ENCODE results near the gene GJB6. TPM values are rescaled to one million over a fixed set of nuclear protein-coding genes. Genes with fewer than 3 reads are reported as not detected.

Gene GJB6
- total and polyA plus RNA-seq, 2 of the 4 experiments (the other 2 are of a cell fraction): not detected

DNA sequence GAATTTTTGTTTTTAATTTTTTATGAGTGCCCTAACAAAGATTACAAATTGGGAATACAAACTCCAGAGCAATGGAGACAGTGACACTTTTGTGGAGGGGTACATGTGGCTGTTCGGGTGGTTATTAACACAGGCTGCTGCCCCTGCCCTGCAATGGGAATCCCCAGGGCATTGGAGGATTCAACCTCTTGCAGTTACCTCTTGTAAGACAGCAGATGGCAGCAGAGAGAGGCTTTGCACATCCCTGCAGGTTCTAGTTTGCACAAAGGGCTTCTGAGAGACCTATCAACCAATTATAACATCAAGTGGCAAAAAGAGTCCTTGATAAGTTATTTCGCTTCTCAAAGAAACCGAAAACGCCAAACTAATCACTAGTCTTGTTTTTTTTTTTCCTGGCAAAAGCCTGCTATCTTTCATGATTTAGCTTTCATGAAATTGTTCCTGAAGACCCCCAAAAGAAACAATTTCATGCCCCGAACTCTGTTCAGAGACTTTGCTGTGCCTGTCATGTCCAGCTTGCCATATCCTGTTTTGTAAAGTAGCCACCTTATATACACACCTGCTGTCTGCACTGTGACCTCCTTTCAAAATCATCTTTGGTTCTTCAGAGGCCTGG is 49.8 kb downstream of the GJB6 start (continued):
- TF ChIP-seq RFX5 (IDR thresholded peaks at IDR 0.05; ENCODE audit: low read depth, low read length): no peak

DNA sequence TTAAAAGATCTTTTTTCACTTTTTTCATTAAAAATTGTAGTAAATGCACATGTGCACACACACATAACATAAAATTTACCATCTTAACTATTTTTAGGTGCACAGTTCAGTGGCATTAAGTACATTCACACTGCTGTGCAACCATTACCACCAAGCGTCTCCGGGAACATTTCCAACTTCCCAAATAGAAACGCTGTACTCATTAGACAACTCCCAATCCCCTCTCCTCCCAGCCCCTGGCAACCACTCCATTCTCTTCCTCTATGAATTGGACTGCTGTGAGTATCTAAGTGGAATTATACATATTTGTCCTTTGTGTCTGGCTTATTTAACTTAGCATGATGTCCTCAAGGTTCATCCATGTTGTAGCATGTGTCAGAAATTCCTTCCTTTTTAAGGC is 50.9 kb downstream of the GJB6 start:
- no peaks in the 10 kb centered on the region for H3K36me3 ChIP-seq (ENCODE audit: control insufficient read depth, insufficient read depth, low read length)
- no peak overlapping the region for H2BK20ac ChIP-seq (ENCODE audit: low read depth, low read length)
- H2BK120ac ChIP-seq (ENCODE audit: low read depth, low read length): no peak overlapping the region
- H2BK15ac ChIP-seq (ENCODE audit: low read depth, low read length): no peak overlapping the region
- no peak overlapping the region for H3K27ac ChIP-seq (ENCODE audit: insufficient read depth, low read length)
- no peak overlapping the region for H4K91ac ChIP-seq (ENCODE audit: insufficient read depth, low read depth, low read length)
- no peak overlapping the region for H2AK5ac ChIP-seq (ENCODE audit: low read depth, low read length)
- no peak overlapping the region for H2AK9ac ChIP-seq (replicated peaks; ENCODE audit: low read depth, low read length, poor library complexity)
- BruUV-seq (replicated peaks): no TSS peak
- H4K5ac ChIP-seq (ENCODE audit: low read depth, low read length): no peak overlapping the region
- H2AFZ ChIP-seq (replicated peaks; ENCODE audit: low read length, poor library complexity): no peak overlapping the region
- in situ Hi-C loops (cut with MboI; ENCODE audit: low sequenced_read_pairs): loop anchor here (10.0 to 25.0 kb wide), 4 partner anchors 531 to 1306 kb away; partner anchors contain the start of gene IL17D
- H3K4me2 ChIP-seq (ENCODE audit: low read depth, low read length): no peak overlapping the region
- no CpG with 5 or more reads among the region's 3 CpGs for WGBS, 2 experiments (ENCODE audit: extremely low coverage in 2 of 2, insufficient read length in 1 of 2)
- H3K14ac ChIP-seq (replicated peaks; ENCODE audit: low read depth, low read length): no peak overlapping the region
- no peak overlapping the region for H3K56ac ChIP-seq (ENCODE audit: extremely low read depth, insufficient read depth, low read length)
- H3K4me3 ChIP-seq (ENCODE audit: insufficient read depth, low read depth, low read length): no peak overlapping the region
- no peak overlapping the region for H3K4ac ChIP-seq (ENCODE audit: low read depth, low read length)
- ATAC-seq (ENCODE audit: low read depth): no peak
- H3K23ac ChIP-seq (ENCODE audit: low read depth, low read length): no peak overlapping the region
- intact Hi-C loops (cut with micrococcal nuclease): loop anchor here (5.0 kb wide), 2 partner anchors 521 to 746 kb away; partner anchors contain the start of gene IL17D
- POLR2A ChIA-PET (ENCODE audit: unreplicated experiment): no interaction called here
- dilution Hi-C loops (cut with HindIII; ENCODE audit: low sequenced_read_pairs, unreplicated experiment): loop anchor here (25.0 kb wide), 1 partner anchor 306 kb away; no protein-coding TSS in a partner anchor
- no peaks in the 10 kb centered on the region for H4K20me1 ChIP-seq (ENCODE audit: insufficient read depth, low read length)
- H3K9ac ChIP-seq (ENCODE audit: low read depth, low read length): no peak overlapping the region
- no peaks in the 10 kb centered on the region for H3K9me3 ChIP-seq (ENCODE audit: control insufficient read depth, insufficient read depth, low read length)
- peaks cover 15% of the 10 kb centered on the region for H3K27me3 ChIP-seq (ENCODE audit: control insufficient read depth, insufficient read depth, low read length)
- no peaks in the 10 kb centered on the region for H3K79me1 ChIP-seq (ENCODE audit: low read depth in 1 of 2, low read length in 2 of 2)
- no peak overlapping the region for H3K18ac ChIP-seq (ENCODE audit: low read depth, low read length)
- DNase-seq: no peak
- H3K9me1 ChIP-seq (ENCODE audit: insufficient read depth, low read length): no peaks in the 10 kb centered on the region; the same call in 1 of the 2 replicates
- H2BK5ac ChIP-seq (ENCODE audit: low read depth, low read length, poor library complexity, severe bottlenecking): no peak overlapping the region
- H4K8ac ChIP-seq (ENCODE audit: low read depth in 2 of 2, low read length in 2 of 2): no peak overlapping the region
- H3K4me1 ChIP-seq (ENCODE audit: control insufficient read depth, insufficient read depth, low read length): peaks cover 2% of the 10 kb centered on the region; the same call in 1 of the 2 replicates
- CTCF ChIA-PET: interaction anchor here (1.8 kb wide), 1 partner anchor 307 kb away, joined by 7 read pairs; no protein-coding TSS in a partner anchor
- no peak for TF ChIP-seq SMC3 (IDR thresholded peaks at IDR 0.05; ENCODE audit: low read depth, low read length)
- TF ChIP-seq RFX5 (IDR thresholded peaks at IDR 0.05; ENCODE audit: low read depth, low read length): no peak
- no peak for TF ChIP-seq RCOR1 (IDR thresholded peaks at IDR 0.05; ENCODE audit: insufficient replicate concordance, low read length)
- TF ChIP-seq, protein P1, sequence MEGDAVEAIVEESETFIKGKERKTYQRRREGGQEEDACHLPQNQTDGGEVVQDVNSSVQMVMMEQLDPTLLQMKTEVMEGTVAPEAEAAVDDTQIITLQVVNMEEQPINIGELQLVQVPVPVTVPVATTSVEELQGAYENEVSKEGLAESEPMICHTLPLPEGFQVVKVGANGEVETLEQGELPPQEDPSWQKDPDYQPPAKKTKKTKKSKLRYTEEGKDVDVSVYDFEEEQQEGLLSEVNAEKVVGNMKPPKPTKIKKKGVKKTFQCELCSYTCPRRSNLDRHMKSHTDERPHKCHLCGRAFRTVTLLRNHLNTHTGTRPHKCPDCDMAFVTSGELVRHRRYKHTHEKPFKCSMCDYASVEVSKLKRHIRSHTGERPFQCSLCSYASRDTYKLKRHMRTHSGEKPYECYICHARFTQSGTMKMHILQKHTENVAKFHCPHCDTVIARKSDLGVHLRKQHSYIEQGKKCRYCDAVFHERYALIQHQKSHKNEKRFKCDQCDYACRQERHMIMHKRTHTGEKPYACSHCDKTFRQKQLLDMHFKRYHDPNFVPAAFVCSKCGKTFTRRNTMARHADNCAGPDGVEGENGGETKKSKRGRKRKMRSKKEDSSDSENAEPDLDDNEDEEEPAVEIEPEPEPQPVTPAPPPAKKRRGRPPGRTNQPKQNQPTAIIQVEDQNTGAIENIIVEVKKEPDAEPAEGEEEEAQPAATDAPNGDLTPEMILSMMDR (conservative IDR thresholded peaks at IDR 0.05; ENCODE audit: low read depth, low read length): no peak
- TF ChIP-seq CHD1 (IDR thresholded peaks at IDR 0.05; ENCODE audit: low read depth, low read length): no peak
- no peak for TF ChIP-seq NFE2L2 (IDR thresholded peaks at IDR 0.05; ENCODE audit: low read depth, low read length)
- no peak for TF ChIP-seq CEBPB (IDR thresholded peaks at IDR 0.05; ENCODE audit: low read depth, low read length)
- no peak for TF ChIP-seq RAD21 (IDR thresholded peaks at IDR 0.05; ENCODE audit: low read length)
- TF ChIP-seq, protein P2, sequence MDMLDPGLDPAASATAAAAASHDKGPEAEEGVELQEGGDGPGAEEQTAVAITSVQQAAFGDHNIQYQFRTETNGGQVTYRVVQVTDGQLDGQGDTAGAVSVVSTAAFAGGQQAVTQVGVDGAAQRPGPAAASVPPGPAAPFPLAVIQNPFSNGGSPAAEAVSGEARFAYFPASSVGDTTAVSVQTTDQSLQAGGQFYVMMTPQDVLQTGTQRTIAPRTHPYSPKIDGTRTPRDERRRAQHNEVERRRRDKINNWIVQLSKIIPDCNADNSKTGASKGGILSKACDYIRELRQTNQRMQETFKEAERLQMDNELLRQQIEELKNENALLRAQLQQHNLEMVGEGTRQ (IDR thresholded peaks at IDR 0.05; ENCODE audit: low read depth, low read length): no peak
- no peak for TF ChIP-seq MXI1 (IDR thresholded peaks at IDR 0.05; ENCODE audit: borderline replicate concordance, low read depth, low read length)
- TF ChIP-seq MAZ (IDR thresholded peaks at IDR 0.05; ENCODE audit: borderline replicate concordance, low read depth, low read length): no peak
- no peak for TF ChIP-seq BHLHE40 (IDR thresholded peaks at IDR 0.05; ENCODE audit: low read depth, low read length)
- no peak for TF ChIP-seq MAFK (IDR thresholded peaks at IDR 0.05; ENCODE audit: low read depth, low read length)
- TF ChIP-seq FOS (IDR thresholded peaks at IDR 0.05; ENCODE audit: low read depth, low read length): no peak

Measured in IMR-90 (cell line).